IMR-90 (cell line): ENCODE data around the gene EPHA5.

Source experiments
- CTCF ChIP-seq: conservative IDR thresholded peaks from 2 replicates; pipeline ENCODE4 v1.5.1; 2012; ENCODE audit warnings: mild to moderate bottlenecking, low read depth, low read length, improper control_type of control experiment
- SMC3 ChIP-seq: fragments of 150-350 bp; IDR thresholded peaks from 2 replicates; pipeline ENCODE4 v1.6.1; 2016; ENCODE audit warnings: low read depth, mild to moderate bottlenecking, antibody characterized with exemption, low read length, moderate library complexity

DNA sequence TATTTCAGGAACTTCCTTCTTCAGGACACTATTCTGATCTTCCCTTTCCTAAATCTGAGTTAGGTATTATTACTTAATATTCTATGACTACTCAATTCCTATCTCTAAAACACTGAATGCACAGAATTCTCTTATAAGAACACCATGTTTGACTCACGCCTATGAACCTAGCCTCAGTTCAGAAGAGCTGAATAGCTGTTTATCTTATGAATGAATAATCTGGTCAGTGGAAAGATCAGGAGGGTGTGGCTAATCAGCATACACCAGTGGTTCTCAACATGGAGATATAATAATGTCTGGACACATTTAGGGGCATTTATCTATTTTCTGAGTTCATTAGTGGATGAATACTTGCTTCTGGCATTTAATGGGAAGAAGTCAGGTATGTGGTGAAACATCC, 24.2 kb downstream of the EPHA5 start:
- TF ChIP-seq CTCF (no peak), SMC3 (no peak)
